ENCODE data around the gene CLDN9.

DNA sequence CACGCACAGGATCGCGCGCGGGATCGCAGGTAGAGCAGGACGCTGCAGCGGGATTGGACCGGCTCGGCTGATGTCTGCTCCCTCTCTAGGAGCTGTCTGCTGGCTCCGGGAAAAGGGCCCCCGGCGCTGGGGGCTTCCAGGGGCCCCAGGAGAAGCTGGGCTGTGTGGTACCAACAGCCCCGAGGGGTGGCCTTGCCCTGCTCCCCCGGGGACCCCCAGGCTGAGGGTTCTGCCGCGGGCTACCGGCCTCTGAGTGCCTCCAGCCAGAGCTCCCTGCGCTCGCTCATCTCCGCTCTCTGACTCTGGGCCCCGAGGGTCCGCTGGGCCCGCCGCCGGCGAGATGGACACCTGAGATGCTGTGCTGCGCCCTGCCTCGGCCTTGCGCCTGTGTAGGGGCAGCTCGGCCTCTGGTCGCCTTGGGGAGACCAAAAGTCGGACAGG is 45.0 kb upstream of the CLDN9 start:
- TF ChIP-seq, protein P1, sequence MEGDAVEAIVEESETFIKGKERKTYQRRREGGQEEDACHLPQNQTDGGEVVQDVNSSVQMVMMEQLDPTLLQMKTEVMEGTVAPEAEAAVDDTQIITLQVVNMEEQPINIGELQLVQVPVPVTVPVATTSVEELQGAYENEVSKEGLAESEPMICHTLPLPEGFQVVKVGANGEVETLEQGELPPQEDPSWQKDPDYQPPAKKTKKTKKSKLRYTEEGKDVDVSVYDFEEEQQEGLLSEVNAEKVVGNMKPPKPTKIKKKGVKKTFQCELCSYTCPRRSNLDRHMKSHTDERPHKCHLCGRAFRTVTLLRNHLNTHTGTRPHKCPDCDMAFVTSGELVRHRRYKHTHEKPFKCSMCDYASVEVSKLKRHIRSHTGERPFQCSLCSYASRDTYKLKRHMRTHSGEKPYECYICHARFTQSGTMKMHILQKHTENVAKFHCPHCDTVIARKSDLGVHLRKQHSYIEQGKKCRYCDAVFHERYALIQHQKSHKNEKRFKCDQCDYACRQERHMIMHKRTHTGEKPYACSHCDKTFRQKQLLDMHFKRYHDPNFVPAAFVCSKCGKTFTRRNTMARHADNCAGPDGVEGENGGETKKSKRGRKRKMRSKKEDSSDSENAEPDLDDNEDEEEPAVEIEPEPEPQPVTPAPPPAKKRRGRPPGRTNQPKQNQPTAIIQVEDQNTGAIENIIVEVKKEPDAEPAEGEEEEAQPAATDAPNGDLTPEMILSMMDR (IDR thresholded peaks at IDR 0.05; ENCODE audit: low read depth, low read length, poor library complexity, severe bottlenecking), result no peak
- TF ChIP-seq EZH2phosphoT487 (IDR thresholded peaks at IDR 0.05; ENCODE audit: borderline replicate concordance, low read length), result no peak
